Cardiac muscle cell (in vitro differentiated cells and primary cell): ENCODE results near the gene CHST10. TPM values are rescaled to one million over a fixed set of nuclear protein-coding genes. Genes with fewer than 3 reads are reported as not detected.
"Not testable (repeated sequence)": the region's sequence is repeated elsewhere in the genome, so short reads cannot be mapped to it uniquely, and the experiment has no call there.

ENCODE experiments used
- DNase-seq, 2 donors: peaks; one replicate each; pipeline versions ENCODE4 v3.0.0 to v3.0.0-alpha.2; 2010 to 2017; ENCODE audit warnings: low read depth in 1 of 2, low spot score in 1 of 2
- H3K27ac ChIP-seq: fragments of 200-600 bp; sonication (generic); 2 replicates; pipeline ENCODE4 v1.5.1; 2016
- H3K27me3 ChIP-seq: fragments of 200-600 bp; sonication (generic); 2 replicates; pipeline ENCODE4 v1.6.0; 2016; ENCODE audit warnings: control low read depth
- H3K36me3 ChIP-seq: fragments of 200-600 bp; sonication (generic); 2 replicates; pipeline ENCODE4 v1.5.1; 2016; ENCODE audit warnings: control low read depth
- H3K4me1 ChIP-seq: fragments of 200-600 bp; sonication (generic); 2 replicates; pipeline ENCODE4 v1.8.1; 2017; ENCODE audit warnings: low read depth, mild to moderate bottlenecking, mixed run types
- H3K4me3 ChIP-seq: fragments of 200-600 bp; sonication (generic); 2 replicates; pipeline ENCODE4 v1.5.1; 2016; ENCODE audit warnings: mild to moderate bottlenecking
- H3K9me3 ChIP-seq: fragments of 200-600 bp; sonication (generic); 2 replicates; pipeline ENCODE4 v1.5.1; 2017; ENCODE audit warnings: low read depth, mild to moderate bottlenecking, control low read depth
- polyA plus RNA-seq: library from polyadenylated mRNA; unstranded; fragments of >200 nt; fragmentation: Nextera tagmentation; extraction: Ambion mirVana; gene quantifications from 2 replicates; pipeline ENCODE4 v1.2.1, GENCODE V29; 2016
- total RNA-seq: library from RNA; depleted of rRNA; stranded (reverse); fragments of >200 nt; gene quantifications from 2 replicates; pipeline ENCODE4 v1.2.3, GENCODE V29; 2016
- TF ChIP-seq, protein P1 (sequence below): IDR thresholded peaks from 2 replicates; pipeline ENCODE4 v1.5.1; 2012; ENCODE audit warnings: low read depth, mild to moderate bottlenecking, low read length

Gene CHST10
- total and polyA plus RNA-seq, 2 experiments from 2014 or later: 21.0 to 22.2 TPM

DNA sequence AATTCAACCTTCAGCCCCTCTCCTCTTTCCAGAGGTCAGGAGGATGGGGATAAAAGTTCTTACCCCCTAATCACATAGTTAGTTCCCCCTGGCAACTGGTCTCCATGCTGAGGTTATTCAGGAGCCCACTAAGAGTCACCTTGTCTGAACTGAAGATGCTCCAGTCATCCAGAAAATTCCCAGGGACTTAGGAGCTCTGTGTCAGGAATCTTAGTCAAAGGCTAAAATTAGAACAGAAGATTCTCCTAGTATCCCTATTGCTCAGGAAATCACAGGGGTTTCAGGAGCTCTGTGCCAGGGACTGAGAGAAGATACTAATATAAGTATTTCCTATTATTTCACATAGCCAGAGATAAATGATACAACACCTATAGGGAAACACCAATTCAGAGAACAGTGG lies 57.9 kb downstream of the CHST10 start:
- DNase-seq: no peak
- Histone ChIP-seq H3K9me3 (no peaks in the 10 kb centered on the region), H3K27ac (no peak overlapping the region), H3K4me1 (no peaks in the 10 kb centered on the region), H3K4me3 (no peak overlapping the region), H3K36me3 (no peaks in the 10 kb centered on the region), H3K27me3 (no peaks in the 10 kb centered on the region)
- TF ChIP-seq, protein P1, sequence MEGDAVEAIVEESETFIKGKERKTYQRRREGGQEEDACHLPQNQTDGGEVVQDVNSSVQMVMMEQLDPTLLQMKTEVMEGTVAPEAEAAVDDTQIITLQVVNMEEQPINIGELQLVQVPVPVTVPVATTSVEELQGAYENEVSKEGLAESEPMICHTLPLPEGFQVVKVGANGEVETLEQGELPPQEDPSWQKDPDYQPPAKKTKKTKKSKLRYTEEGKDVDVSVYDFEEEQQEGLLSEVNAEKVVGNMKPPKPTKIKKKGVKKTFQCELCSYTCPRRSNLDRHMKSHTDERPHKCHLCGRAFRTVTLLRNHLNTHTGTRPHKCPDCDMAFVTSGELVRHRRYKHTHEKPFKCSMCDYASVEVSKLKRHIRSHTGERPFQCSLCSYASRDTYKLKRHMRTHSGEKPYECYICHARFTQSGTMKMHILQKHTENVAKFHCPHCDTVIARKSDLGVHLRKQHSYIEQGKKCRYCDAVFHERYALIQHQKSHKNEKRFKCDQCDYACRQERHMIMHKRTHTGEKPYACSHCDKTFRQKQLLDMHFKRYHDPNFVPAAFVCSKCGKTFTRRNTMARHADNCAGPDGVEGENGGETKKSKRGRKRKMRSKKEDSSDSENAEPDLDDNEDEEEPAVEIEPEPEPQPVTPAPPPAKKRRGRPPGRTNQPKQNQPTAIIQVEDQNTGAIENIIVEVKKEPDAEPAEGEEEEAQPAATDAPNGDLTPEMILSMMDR: no peak

DNA sequence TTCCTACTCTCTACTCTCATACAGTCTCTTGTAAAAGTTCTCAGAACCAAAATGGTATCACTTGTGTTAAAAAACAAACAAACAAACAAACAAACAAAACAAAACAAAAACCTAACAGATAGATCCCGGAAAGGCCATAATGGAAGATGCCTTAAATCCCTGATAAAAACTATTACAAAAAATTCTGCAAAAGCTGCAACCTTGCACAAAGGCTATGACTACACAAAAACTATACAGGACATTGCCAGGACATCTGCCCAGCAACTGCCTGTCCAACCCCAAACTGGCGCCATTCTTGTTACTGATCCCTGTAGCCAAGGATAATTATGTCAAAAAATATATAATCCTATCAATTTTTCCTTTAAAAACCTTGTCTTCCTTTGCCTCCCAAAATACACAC lies 58.9 kb downstream of the CHST10 start:
- TF ChIP-seq, protein P1: no peak
- Histone ChIP-seq H3K9me3 (no peaks in the 10 kb centered on the region), H3K4me3 (no peak overlapping the region), H3K36me3 (no peaks in the 10 kb centered on the region), H3K4me1 (no peaks in the 10 kb centered on the region), H3K27ac (no peak overlapping the region), H3K27me3 (no peaks in the 10 kb centered on the region)
- no peak for DNase-seq

DNA sequence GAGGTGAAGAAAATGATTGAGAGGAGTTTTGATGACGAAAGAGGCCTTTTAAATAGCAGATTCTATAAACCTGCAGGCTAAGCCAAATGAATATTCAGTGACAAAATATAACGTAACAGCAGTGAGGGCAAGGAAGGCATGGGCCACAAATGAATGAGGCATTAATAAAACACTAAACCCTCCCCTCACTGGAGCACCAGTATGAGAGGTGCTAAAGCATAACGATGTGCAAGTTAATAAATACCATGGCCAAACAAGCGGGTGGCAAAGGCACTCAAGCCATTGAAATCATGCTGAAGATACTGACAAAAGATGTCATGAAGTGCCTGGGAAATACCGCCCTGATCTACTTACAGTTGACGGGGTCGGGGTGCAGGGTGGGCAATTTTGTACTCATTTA lies 64.9 kb downstream of the CHST10 start:
- TF ChIP-seq, protein P1: no peak
- H3K9me3 ChIP-seq: no peaks in the 10 kb centered on the region

DNA sequence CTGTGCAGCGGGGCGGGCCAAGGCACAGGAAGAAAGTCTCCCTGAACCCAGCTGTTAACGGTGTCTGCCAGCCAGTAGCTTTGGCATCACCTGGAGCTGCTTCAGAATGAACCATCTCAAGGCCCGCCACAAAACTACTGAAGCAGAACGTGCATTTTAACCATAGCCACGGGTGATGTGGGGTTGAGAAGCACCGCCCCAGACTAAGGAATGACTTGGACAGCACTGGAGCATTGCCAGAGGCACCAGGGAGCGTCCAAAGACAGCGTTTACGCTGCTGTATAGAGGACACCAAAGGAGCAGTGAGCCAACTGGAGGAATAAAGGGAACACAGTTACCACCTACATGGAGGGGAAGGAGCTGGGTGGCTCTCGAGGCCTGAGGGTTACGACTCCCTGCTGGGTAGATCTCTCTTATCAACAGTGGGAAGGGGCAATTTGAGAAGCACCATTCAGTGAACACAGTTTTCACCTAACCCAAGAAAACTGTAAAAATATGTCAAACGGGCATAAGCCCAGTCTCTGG lies 66.7 kb downstream of the CHST10 start:
- H3K4me1 ChIP-seq: no peaks in the 10 kb centered on the region
- no peak overlapping the region for H3K4me3 ChIP-seq
- no peaks in the 10 kb centered on the region for H3K36me3 ChIP-seq
- no peak overlapping the region for H3K27ac ChIP-seq
- TF ChIP-seq, protein P1: no peak
- H3K27me3 ChIP-seq: no peaks in the 10 kb centered on the region
- peak in 1 of 2 donors; percentile 6 for DNase-seq
- H3K9me3 ChIP-seq: no peaks in the 10 kb centered on the region

More for the DNA sequence above, 64.9 kb downstream of the CHST10 start:
- Histone ChIP-seq H3K4me1 (no peaks in the 10 kb centered on the region), H3K27ac (no peak overlapping the region), H3K36me3 (no peaks in the 10 kb centered on the region), H3K27me3 (no peaks in the 10 kb centered on the region), H3K4me3 (no peak overlapping the region)
- DNase-seq: no peak

DNA sequence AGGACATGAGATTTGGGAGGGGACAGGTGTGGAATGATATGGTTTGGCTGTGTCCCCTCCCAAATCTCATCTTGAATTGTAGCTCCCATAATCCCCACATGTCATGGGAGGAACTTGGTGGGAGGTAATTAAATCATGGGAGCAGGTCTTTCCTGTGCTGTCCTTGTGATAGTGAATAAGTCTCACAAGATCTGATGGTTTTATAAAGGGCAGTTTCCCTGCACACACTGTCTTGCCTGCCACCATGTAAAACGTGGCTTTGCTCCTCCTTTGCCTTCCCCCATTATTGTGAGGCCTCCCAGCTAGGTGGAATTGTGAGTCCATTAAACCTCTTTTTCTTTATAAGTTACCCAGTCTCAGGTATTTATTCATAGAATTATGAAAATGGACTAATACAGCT lies 72.3 kb downstream of the CHST10 start:
- not testable (repeated sequence) for H3K27me3 ChIP-seq, H3K36me3 ChIP-seq, DNase-seq, H3K27ac ChIP-seq, H3K4me3 ChIP-seq, H3K4me1 ChIP-seq, H3K9me3 ChIP-seq

DNA sequence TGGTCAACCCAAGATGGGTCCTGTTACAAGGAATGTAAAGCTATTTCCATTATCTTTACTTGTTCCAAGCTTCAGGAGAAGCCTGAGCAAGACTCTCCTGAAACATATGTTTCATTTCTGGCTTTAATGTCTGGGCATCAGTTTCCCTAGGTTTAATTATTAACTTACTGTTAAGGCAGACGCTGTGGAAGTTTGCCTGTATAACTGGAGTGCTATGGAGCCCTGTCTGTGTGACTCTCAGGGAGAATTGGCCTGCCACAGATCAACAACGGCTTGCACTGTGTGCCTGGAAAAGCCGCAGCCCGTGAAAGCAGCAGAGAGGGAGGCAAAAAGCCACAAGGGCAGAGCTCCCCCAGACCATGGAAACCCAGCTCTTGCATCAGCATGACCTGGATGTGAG lies 73.0 kb downstream of the CHST10 start:
- H3K27me3 ChIP-seq: no peaks in the 10 kb centered on the region
- no peak for DNase-seq
- no peaks in the 10 kb centered on the region for H3K4me1 ChIP-seq
- H3K4me3 ChIP-seq: no peak overlapping the region
- no peak overlapping the region for H3K27ac ChIP-seq
- no peaks in the 10 kb centered on the region for H3K36me3 ChIP-seq
- TF ChIP-seq, protein P1: no peak
- no peaks in the 10 kb centered on the region for H3K9me3 ChIP-seq

DNA sequence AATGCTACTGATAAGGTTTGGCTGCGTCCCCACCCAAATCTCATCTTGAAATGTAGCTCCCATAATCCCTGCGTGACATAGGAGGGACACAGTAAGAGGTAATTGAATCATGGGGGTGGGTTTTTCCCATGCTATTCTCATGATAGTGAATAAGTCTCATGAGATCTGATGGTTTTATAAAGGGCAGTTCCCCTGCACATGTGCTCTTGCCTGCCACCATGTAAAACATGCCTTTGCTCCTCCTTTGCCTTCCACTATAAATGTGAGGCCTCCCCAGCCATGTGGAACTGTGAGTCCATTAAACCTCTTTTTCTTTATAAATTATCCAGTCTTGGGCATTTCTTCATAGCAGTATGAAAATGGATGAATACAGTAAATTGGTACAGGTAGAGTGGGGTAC lies 75.0 kb downstream of the CHST10 start:
- not testable (repeated sequence) for H3K9me3 ChIP-seq, DNase-seq, H3K27me3 ChIP-seq, H3K36me3 ChIP-seq, H3K4me3 ChIP-seq, H3K27ac ChIP-seq, H3K4me1 ChIP-seq
